ENCODE measurements around the gene RXRA.

The RXRA gene

DNA sequence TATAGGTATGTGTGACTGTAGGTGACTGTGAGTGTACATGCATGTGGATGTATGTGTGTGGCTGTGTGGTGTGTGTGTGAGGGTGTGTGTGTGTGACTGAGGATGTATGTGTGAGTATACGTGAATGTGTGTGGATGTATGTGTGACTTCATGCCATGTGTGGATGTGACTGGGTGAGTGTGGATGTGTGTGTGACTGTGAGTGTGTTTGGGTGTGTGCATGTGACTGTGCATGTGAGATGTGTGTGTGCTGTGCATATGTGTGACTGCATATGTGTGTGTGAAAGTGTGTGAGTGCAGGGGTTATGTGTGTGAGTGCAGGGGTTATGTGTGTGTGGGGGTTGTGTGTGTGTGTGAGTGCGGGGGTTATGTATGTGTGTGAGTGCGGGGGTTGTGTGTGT lies 42.3 kb downstream of the RXRA start:
- TF ChIP-seq, protein P1, sequence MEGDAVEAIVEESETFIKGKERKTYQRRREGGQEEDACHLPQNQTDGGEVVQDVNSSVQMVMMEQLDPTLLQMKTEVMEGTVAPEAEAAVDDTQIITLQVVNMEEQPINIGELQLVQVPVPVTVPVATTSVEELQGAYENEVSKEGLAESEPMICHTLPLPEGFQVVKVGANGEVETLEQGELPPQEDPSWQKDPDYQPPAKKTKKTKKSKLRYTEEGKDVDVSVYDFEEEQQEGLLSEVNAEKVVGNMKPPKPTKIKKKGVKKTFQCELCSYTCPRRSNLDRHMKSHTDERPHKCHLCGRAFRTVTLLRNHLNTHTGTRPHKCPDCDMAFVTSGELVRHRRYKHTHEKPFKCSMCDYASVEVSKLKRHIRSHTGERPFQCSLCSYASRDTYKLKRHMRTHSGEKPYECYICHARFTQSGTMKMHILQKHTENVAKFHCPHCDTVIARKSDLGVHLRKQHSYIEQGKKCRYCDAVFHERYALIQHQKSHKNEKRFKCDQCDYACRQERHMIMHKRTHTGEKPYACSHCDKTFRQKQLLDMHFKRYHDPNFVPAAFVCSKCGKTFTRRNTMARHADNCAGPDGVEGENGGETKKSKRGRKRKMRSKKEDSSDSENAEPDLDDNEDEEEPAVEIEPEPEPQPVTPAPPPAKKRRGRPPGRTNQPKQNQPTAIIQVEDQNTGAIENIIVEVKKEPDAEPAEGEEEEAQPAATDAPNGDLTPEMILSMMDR (IDR thresholded peaks at IDR 0.05; ENCODE audit: low read length, missing control alignments) = no peak
- no peak overlapping the region for H3K4me3 ChIP-seq (replicated peaks; ENCODE audit: low read depth, low read length)
- no peak for DNase-seq (ENCODE audit: low read depth)

DNA sequence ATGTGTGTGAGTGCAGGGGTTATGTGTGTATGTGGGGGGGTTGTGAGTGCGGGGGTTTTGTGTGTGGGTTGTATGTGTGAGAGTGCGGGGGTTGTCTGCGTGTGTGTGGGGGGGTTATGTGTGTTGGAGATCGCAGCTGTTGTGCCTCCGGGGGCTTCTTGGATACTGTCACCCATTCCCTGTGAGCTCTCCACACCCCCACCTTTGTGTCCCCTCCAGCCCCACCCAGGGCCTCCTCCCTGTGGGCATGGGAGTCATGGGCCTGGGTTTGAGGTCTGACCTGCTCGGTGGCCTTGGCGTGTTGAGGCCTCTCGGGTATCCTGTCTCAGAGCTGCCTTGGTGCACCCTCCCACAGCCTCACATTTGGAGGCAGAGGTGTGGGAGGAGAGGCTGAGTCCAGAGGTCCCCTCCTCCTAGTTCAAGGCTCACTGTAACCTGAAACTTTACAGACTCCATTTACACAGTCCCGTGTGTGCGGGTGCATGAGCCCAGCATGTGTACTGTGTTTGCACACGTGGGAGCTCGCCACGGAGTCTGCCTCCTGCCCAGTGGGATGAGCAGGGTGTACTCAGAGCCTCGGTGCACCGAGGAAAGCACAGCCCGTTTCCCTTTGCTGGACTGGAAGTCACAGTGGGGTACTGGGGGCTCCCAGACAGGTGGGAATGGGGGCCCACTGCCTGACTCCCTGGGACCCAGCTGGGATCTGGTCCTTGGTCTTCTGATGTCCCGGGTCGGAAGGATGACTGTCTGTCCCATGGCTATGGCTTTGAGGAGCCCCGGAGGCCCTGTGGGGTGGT lies 43.4 kb downstream of the RXRA start:
- no peak overlapping the region for H3K4me3 ChIP-seq (replicated peaks; ENCODE audit: low read depth, low read length)
- no peak for DNase-seq (ENCODE audit: low read depth)
- TF ChIP-seq, protein P1 (IDR thresholded peaks at IDR 0.05; ENCODE audit: low read length, missing control alignments) = no peak

GRCh38 chr9:134370213-134370492 lies 43.9 kb downstream of the RXRA start:
- DNase-seq (ENCODE audit: low read depth) = no peak
- H3K4me3 ChIP-seq (replicated peaks; ENCODE audit: low read depth, low read length) = no peak overlapping the region
- TF ChIP-seq, protein P1 (IDR thresholded peaks at IDR 0.05; ENCODE audit: low read length, missing control alignments) = no peak

GRCh38 chr9:134370638-134371037 lies 44.4 kb downstream of the RXRA start:
- DNase-seq (ENCODE audit: low read depth) = no peak
- TF ChIP-seq, protein P1 (IDR thresholded peaks at IDR 0.05; ENCODE audit: low read length, missing control alignments) = no peak
- no peak overlapping the region for H3K4me3 ChIP-seq (replicated peaks; ENCODE audit: low read depth, low read length)

- DNase-seq (ENCODE audit: low read depth) = no peak
- no peak overlapping the region for H3K4me3 ChIP-seq (replicated peaks; ENCODE audit: low read depth, low read length)
- TF ChIP-seq, protein P1 (IDR thresholded peaks at IDR 0.05; ENCODE audit: low read length, missing control alignments) = no peak
Measured at GRCh38 chr9:134371731-134372130, 45.5 kb downstream of the RXRA start.

- no peak for DNase-seq (ENCODE audit: low read depth)
- no peak overlapping the region for H3K4me3 ChIP-seq (replicated peaks; ENCODE audit: low read depth, low read length)
- TF ChIP-seq, protein P1 (IDR thresholded peaks at IDR 0.05; ENCODE audit: low read length, missing control alignments) = no peak
Measured at GRCh38 chr9:134372581-134373267, 46.5 kb downstream of the RXRA start.
